Measurements from ENCODE around the gene OR6V1.

GRCh38 chr7:143015926-143016490, 36.1 kb upstream of the OR6V1 start:
- TF ChIP-seq, protein P1, sequence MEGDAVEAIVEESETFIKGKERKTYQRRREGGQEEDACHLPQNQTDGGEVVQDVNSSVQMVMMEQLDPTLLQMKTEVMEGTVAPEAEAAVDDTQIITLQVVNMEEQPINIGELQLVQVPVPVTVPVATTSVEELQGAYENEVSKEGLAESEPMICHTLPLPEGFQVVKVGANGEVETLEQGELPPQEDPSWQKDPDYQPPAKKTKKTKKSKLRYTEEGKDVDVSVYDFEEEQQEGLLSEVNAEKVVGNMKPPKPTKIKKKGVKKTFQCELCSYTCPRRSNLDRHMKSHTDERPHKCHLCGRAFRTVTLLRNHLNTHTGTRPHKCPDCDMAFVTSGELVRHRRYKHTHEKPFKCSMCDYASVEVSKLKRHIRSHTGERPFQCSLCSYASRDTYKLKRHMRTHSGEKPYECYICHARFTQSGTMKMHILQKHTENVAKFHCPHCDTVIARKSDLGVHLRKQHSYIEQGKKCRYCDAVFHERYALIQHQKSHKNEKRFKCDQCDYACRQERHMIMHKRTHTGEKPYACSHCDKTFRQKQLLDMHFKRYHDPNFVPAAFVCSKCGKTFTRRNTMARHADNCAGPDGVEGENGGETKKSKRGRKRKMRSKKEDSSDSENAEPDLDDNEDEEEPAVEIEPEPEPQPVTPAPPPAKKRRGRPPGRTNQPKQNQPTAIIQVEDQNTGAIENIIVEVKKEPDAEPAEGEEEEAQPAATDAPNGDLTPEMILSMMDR (conservative IDR thresholded peaks at IDR 0.05; ENCODE audit: low read length) = no peak
- no peak for TF ChIP-seq EZH2phosphoT487 (IDR thresholded peaks at IDR 0.05; ENCODE audit: borderline replicate concordance, low read depth, low read length)
